ENCODE measurements around the gene BRWD1. TPM values are rescaled to one million over a fixed set of nuclear protein-coding genes. Genes with fewer than 3 reads are reported as not detected.
"Not testable (repeated sequence)": the region's sequence is repeated elsewhere in the genome, so short reads cannot be mapped to it uniquely, and the experiment has no call there.

The BRWD1 gene
- total and polyA plus RNA-seq, 9 donors: 21.9 to 49.0 (median 29.6) TPM

DNA sequence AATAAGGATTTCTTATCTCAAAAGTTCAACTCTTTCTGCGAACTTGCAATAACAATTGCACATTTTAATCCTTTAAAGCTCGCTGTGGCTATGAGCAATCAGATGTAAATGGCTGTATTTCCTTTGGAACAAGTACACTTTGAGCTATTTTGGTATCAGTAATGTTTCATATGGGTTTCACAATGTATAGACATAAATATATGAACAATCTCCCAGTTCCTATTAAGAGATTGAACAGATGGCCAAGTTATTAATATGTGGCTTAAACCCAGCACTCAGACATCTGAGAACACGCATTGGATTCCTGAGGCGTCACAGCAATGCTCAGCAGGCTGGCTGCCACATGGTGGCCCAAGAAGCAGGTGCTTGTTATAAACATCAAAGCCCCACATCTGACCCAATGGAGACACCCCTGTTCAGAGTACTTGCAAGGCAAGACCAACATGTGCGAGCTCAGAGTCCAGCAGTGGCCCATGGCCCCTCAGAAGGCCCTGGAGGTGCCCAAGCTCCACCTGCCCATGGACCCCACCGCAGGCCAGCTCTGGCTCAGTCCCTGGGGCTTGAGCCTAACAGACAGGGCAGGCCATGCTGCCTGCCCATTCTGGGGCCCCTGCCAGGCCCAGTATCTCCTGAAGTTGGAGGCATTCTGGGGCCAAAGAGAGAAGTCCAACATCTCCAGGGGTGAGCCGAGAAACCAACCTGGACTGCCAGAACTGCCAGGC is 153.9 kb downstream of the BRWD1 start:
- DNase-seq: peak; percentile 69
- no peaks in the 10 kb centered on the region for H3K27me3 ChIP-seq (ENCODE audit: control insufficient read depth, insufficient read depth, low read length)
- WGBS (ENCODE audit: insufficient coverage): 41% methylated on average over 5 of the region's 7 CpGs
- peaks cover 6% of the 10 kb centered on the region for H3K9me3 ChIP-seq (replicated peaks; ENCODE audit: control insufficient read depth, low read depth, low read length)
- peaks cover 7% of the 10 kb centered on the region for H3K4me1 ChIP-seq (ENCODE audit: control insufficient read depth, insufficient read depth, low read length)
- H3K36me3 ChIP-seq (ENCODE audit: control insufficient read depth, insufficient read depth, low read length): no peaks in the 10 kb centered on the region
- H3K4me3 ChIP-seq (ENCODE audit: low read length): no peak overlapping the region
- H3K27ac ChIP-seq (ENCODE audit: low read length): peak overlapping the region; percentile 39

DNA sequence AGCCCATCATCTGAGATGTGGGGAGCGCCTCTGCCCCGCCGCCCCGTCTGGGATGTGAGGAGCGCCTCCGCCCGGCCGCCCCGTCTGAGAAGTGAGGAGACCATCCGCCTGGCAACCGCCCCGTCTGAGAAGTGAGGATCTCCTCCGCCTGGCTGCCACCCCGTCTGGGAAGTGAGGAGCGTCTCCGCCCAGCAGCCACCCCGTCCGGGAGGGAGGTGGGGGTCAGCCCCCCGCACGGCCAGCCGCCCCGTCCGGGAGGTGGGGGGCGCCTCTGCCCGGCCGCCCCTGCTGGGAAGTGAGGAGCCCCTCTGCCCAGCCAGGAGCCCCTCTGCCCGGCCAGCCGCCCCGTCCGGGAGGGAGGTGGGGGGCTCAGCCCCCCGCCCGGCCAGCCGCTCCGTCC is 156.2 kb downstream of the BRWD1 start:
- H3K27ac ChIP-seq (ENCODE audit: low read length); H3K9me3 ChIP-seq (replicated peaks; ENCODE audit: control insufficient read depth, low read depth, low read length); H3K4me1 ChIP-seq (ENCODE audit: control insufficient read depth, insufficient read depth, low read length); DNase-seq; H3K27me3 ChIP-seq (ENCODE audit: control insufficient read depth, insufficient read depth, low read length); H3K36me3 ChIP-seq (ENCODE audit: control insufficient read depth, insufficient read depth, low read length); H3K4me3 ChIP-seq (ENCODE audit: low read length): not testable (repeated sequence)
- 95% methylated on average over 24 of the region's 34 CpGs for WGBS (ENCODE audit: insufficient coverage)

DNA sequence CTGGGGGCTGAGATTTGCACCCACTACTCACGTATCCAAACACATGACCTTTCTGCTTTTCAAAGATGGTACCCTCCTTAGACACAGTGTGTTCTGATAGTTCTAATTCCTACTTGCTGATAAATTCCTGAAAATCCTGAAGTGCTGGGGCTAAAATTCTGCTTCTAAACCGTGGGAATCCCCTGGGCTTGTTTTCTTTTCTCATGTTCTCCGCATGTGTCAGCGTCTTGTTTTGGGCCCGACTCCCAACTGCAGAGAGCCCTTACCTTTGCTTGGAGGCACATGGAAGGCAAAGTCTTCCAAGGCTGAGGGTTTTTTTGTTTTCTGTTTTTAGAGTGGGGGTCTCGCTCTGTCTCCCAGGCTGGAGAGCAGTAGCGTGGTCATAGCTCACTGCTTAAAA is 157.4 kb downstream of the BRWD1 start:
- DNase-seq: no peak
- no peak overlapping the region for H3K4me3 ChIP-seq (ENCODE audit: low read length)
- H3K4me1 ChIP-seq (ENCODE audit: control insufficient read depth, insufficient read depth, low read length): peaks cover 7% of the 10 kb centered on the region
- no peaks in the 10 kb centered on the region for H3K9me3 ChIP-seq (replicated peaks; ENCODE audit: control insufficient read depth, low read depth, low read length)
- no peaks in the 10 kb centered on the region for H3K36me3 ChIP-seq (ENCODE audit: control insufficient read depth, insufficient read depth, low read length)
- H3K27ac ChIP-seq (ENCODE audit: low read length): no peak overlapping the region
- 83% methylated on average over 1 of the region's 7 CpGs for WGBS (ENCODE audit: insufficient coverage)
- H3K27me3 ChIP-seq (ENCODE audit: control insufficient read depth, insufficient read depth, low read length): no peaks in the 10 kb centered on the region

DNA sequence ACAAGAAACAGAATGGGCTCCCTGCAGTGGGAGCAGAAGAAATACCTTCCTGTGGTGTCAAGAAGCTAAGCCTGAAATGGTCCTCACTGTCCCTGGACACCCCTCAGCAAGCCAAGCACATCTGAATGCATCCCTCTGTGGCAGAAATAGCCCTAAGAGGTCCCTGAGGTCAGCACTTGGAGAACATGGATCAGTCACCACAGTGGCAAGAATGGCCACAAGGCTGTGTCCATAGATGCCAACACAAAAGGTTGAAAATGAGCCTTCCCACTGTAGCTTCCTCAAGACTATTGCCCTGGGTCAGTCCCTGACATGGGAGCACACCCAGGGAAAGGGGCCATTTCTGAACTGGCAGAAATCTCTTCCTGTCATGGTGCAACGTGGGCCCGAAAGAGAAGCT is 157.9 kb downstream of the BRWD1 start:
- H3K4me1 ChIP-seq (ENCODE audit: control insufficient read depth, insufficient read depth, low read length): peaks cover 7% of the 10 kb centered on the region
- no peaks in the 10 kb centered on the region for H3K27me3 ChIP-seq (ENCODE audit: control insufficient read depth, insufficient read depth, low read length)
- DNase-seq: no peak
- H3K4me3 ChIP-seq (ENCODE audit: low read length): no peak overlapping the region
- H3K9me3 ChIP-seq (replicated peaks; ENCODE audit: control insufficient read depth, low read depth, low read length): no peaks in the 10 kb centered on the region
- H3K36me3 ChIP-seq (ENCODE audit: control insufficient read depth, insufficient read depth, low read length): no peaks in the 10 kb centered on the region
- H3K27ac ChIP-seq (ENCODE audit: low read length): no peak overlapping the region
- 77% methylated on average over 2 of the region's 2 CpGs for WGBS (ENCODE audit: insufficient coverage)

DNA sequence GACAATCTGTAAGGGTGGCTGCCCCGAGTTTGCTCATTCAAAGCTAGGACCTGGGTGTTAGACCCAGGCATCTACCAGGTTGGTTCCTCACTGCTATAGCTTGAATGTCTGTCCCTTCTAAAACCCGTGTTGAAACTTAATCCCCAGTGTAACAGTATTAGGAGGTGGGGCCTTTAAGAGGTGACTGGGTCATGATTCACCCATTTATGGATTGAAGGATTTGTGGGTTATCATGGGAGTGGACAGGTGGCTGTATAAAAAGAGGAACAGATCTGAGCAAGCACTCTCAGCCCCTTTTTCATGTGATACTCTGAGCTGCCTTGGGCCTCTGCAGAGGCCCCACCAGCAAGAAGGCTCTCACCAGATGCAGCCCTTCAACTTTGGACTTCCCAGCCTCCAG is 159.6 kb downstream of the BRWD1 start:
- Histone ChIP-seq H3K27ac (ENCODE audit: low read length) (no peak overlapping the region), H3K27me3 (ENCODE audit: control insufficient read depth, insufficient read depth, low read length) (no peaks in the 10 kb centered on the region), H3K4me3 (ENCODE audit: low read length) (no peak overlapping the region), H3K4me1 (ENCODE audit: control insufficient read depth, insufficient read depth, low read length) (no peaks in the 10 kb centered on the region), H3K36me3 (ENCODE audit: control insufficient read depth, insufficient read depth, low read length) (no peaks in the 10 kb centered on the region), H3K9me3 (replicated peaks; ENCODE audit: control insufficient read depth, low read depth, low read length) (no peaks in the 10 kb centered on the region)
- 50% methylated on average over 1 of the region's 2 CpGs for WGBS (ENCODE audit: insufficient coverage)
- no peak for DNase-seq

DNA sequence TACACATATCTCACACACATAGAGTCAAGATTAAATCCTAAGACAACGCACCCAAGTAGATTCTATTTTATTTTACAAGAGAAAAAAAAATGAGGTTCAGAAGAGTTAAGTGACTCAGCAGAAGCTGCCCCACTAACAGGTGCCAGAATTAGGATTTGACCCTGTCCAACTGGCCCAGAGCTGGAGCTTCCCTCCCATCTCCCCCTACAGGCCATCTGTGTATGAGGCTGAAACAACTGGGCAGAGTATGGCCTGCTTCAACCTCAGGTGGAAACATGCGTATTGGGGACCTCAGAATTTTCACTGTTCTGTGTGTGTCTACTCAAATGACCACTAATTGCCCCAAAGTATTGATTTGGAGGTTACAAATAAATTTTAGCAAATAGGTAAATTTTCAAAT is 160.1 kb downstream of the BRWD1 start:
- H3K9me3 ChIP-seq (replicated peaks; ENCODE audit: control insufficient read depth, low read depth, low read length): no peaks in the 10 kb centered on the region
- no peaks in the 10 kb centered on the region for H3K27me3 ChIP-seq (ENCODE audit: control insufficient read depth, insufficient read depth, low read length)
- WGBS (ENCODE audit: insufficient coverage): no CpG with 5 or more reads among the region's 2 CpGs
- H3K4me3 ChIP-seq (ENCODE audit: low read length): no peak overlapping the region
- H3K4me1 ChIP-seq (ENCODE audit: control insufficient read depth, insufficient read depth, low read length): no peaks in the 10 kb centered on the region
- no peaks in the 10 kb centered on the region for H3K36me3 ChIP-seq (ENCODE audit: control insufficient read depth, insufficient read depth, low read length)
- DNase-seq: no peak
- H3K27ac ChIP-seq (ENCODE audit: low read length): no peak overlapping the region

DNA sequence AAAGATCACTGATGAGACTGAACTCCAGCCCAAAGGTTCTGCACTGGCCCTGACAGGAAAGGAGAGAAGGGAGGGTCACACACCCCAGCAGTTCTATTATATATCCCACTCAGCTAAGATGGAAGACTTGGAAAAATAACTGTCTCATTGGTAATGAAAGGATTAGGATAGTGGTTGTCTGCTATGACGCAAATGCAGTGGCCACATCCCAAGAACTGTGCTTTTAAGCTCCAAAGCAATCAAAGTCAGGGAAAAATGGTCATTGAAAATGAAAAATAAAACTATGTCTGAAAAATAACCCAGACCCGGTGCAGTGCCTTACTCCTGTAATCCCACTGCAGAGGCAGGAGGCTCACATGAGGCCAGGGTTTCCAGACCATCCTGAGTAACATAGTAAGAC is 161.2 kb downstream of the BRWD1 start:
- Histone ChIP-seq H3K9me3 (replicated peaks; ENCODE audit: control insufficient read depth, low read depth, low read length) (no peaks in the 10 kb centered on the region), H3K4me1 (ENCODE audit: control insufficient read depth, insufficient read depth, low read length) (no peaks in the 10 kb centered on the region), H3K27me3 (ENCODE audit: control insufficient read depth, insufficient read depth, low read length) (no peaks in the 10 kb centered on the region), H3K4me3 (ENCODE audit: low read length) (no peak overlapping the region), H3K27ac (ENCODE audit: low read length) (no peak overlapping the region), H3K36me3 (ENCODE audit: control insufficient read depth, insufficient read depth, low read length) (no peaks in the 10 kb centered on the region)
- 100% methylated on average over 1 of the region's 2 CpGs for WGBS (ENCODE audit: insufficient coverage)
- DNase-seq: no peak

DNA sequence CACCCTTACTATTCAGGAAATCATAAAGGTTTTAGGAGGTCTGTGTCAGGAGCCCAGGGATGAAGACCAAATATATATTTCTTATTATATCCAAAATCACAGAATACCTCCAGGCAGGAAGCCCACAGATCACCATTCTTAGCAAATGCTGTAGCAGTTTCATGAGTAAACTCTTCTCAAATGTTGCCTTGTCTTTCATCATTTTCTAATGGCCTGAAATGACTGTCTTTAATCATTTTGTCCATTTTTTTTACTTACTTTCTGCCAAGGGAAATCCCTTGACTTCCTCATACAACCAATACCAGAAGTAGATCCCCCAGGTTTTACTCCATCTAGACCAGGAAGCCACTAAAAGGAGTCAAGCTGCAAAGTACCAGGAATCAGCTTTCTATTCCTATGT is 162.6 kb downstream of the BRWD1 start:
- H3K36me3 ChIP-seq (ENCODE audit: control insufficient read depth, insufficient read depth, low read length): no peaks in the 10 kb centered on the region
- no peak overlapping the region for H3K27ac ChIP-seq (ENCODE audit: low read length)
- no peaks in the 10 kb centered on the region for H3K4me1 ChIP-seq (ENCODE audit: control insufficient read depth, insufficient read depth, low read length)
- DNase-seq: no peak
- H3K9me3 ChIP-seq (replicated peaks; ENCODE audit: control insufficient read depth, low read depth, low read length): no peaks in the 10 kb centered on the region
- H3K4me3 ChIP-seq (ENCODE audit: low read length): no peak overlapping the region
- no peaks in the 10 kb centered on the region for H3K27me3 ChIP-seq (ENCODE audit: control insufficient read depth, insufficient read depth, low read length)

DNA sequence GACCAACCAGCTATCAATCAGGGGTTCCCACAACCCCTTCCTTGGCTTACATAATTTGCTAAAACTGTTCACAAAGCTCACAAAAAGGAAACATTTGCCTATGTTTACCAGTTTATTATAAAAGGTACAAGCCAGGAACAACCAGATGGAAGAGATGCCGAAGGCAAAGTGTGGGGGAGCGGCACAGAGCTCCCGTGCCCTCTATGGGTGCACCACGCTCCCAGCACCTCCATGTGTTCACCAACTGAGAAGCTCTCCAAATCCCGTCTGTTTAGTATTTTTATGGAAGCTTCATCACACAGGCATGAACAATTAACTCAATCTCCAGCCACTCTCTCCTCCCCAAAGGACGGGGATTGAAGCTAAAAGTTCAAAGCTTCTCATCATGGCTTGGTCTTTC is 163.1 kb downstream of the BRWD1 start:
- Histone ChIP-seq H3K4me3 (ENCODE audit: low read length) (no peak overlapping the region), H3K9me3 (replicated peaks; ENCODE audit: control insufficient read depth, low read depth, low read length) (no peaks in the 10 kb centered on the region), H3K36me3 (ENCODE audit: control insufficient read depth, insufficient read depth, low read length) (no peaks in the 10 kb centered on the region), H3K4me1 (ENCODE audit: control insufficient read depth, insufficient read depth, low read length) (no peaks in the 10 kb centered on the region), H3K27ac (ENCODE audit: low read length) (no peak overlapping the region), H3K27me3 (ENCODE audit: control insufficient read depth, insufficient read depth, low read length) (no peaks in the 10 kb centered on the region)
- WGBS (ENCODE audit: insufficient coverage): 90% methylated on average over 5 of the region's 6 CpGs
- no peak for DNase-seq

DNA sequence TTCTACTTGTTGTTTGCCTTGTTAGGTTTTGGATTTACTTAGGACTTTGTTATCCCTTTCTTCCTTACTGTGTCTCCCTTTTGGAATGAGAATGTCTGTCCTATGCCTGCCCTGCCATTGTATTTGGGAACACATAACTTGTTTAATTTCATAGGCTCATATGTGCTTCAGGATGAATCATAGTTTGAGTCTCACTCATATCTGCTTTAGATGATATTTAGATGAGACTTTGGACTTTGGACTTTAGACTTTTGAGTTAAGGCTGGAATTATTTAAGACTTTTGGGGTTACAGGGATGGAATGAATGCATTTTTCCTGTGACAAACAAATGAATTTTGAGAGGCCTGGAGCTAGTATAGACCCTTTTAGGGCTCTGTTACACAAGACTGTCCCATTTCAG is 163.6 kb downstream of the BRWD1 start:
- Histone ChIP-seq H3K27ac (ENCODE audit: low read length) (no peak overlapping the region), H3K4me3 (ENCODE audit: low read length) (no peak overlapping the region), H3K27me3 (ENCODE audit: control insufficient read depth, insufficient read depth, low read length) (no peaks in the 10 kb centered on the region), H3K9me3 (replicated peaks; ENCODE audit: control insufficient read depth, low read depth, low read length) (peaks cover 2% of the 10 kb centered on the region), H3K4me1 (ENCODE audit: control insufficient read depth, insufficient read depth, low read length) (no peaks in the 10 kb centered on the region), H3K36me3 (ENCODE audit: control insufficient read depth, insufficient read depth, low read length) (no peaks in the 10 kb centered on the region)
- no peak for DNase-seq

DNA sequence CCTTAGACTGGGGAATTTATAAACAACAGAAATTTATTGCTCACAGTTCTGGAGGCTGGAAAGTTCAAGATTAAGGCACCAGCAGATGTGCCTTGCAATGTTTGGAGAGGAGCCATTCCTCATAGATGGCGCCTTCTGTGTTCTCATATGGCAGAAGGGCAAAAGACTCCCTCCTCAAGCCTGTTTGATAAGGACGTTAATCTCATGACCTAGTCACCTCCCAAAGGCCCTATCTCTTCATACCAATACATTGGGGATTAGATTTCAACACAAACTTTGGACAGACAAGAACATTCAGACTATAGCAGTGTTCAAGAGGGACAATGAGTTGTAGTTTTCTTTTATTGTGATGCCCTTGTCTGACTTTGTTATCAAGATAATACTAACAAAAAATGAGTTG is 164.5 kb downstream of the BRWD1 start:
- WGBS (ENCODE audit: insufficient coverage): 100% methylated on average over 1 of the region's 2 CpGs
- H3K9me3 ChIP-seq (replicated peaks; ENCODE audit: control insufficient read depth, low read depth, low read length): peaks cover 3% of the 10 kb centered on the region
- DNase-seq: no peak
- H3K27ac ChIP-seq (ENCODE audit: low read length): no peak overlapping the region
- H3K36me3 ChIP-seq (ENCODE audit: control insufficient read depth, insufficient read depth, low read length): no peaks in the 10 kb centered on the region
- no peaks in the 10 kb centered on the region for H3K27me3 ChIP-seq (ENCODE audit: control insufficient read depth, insufficient read depth, low read length)
- no peak overlapping the region for H3K4me3 ChIP-seq (ENCODE audit: low read length)
- peaks cover 2% of the 10 kb centered on the region for H3K4me1 ChIP-seq (ENCODE audit: control insufficient read depth, insufficient read depth, low read length)

Data from muscle of leg (tissue), 11 donors.